Measurements from ENCODE around the gene ADAMTS17. TPM values are rescaled to one million over a fixed set of nuclear protein-coding genes. Genes with fewer than 3 reads are reported as not detected.

ADAMTS17 gene
- total RNA-seq, 1 donor from 2014 or later, result 0.99 TPM

GRCh38 chr15:100330629-100331215 lies 11.1 kb downstream of the ADAMTS17 start:
- no peaks in the 10 kb centered on the region for H3K9me3 ChIP-seq (replicated peaks)
- no peak overlapping the region for H3K27ac ChIP-seq (replicated peaks)

GRCh38 chr15:100330221-100330620 lies 11.6 kb downstream of the ADAMTS17 start:
- no peaks in the 10 kb centered on the region for H3K36me3 ChIP-seq
- no peak overlapping the region for H3K27ac ChIP-seq (replicated peaks)
- H3K4me3 ChIP-seq, result no peak overlapping the region
- no peak for DNase-seq
- peaks cover 10% of the 10 kb centered on the region for H3K27me3 ChIP-seq (ENCODE audit: low read depth)
- intact Hi-C loops (cut with micrococcal nuclease), result no loop called here
- TF ChIP-seq CTCF (IDR thresholded peaks at IDR 0.05; ENCODE audit: borderline replicate concordance), result no peak
- H3K9me3 ChIP-seq (replicated peaks), result no peaks in the 10 kb centered on the region
- H3K4me1 ChIP-seq, result no peaks in the 10 kb centered on the region

More at GRCh38 chr15:100330629-100331215, 11.1 kb downstream of the ADAMTS17 start:
- no peak for DNase-seq
- intact Hi-C loops (cut with micrococcal nuclease), result no loop called here
- H3K4me3 ChIP-seq, result no peak overlapping the region
- no peak for TF ChIP-seq CTCF (IDR thresholded peaks at IDR 0.05; ENCODE audit: borderline replicate concordance)
- H3K36me3 ChIP-seq, result no peaks in the 10 kb centered on the region
- peaks cover 10% of the 10 kb centered on the region for H3K27me3 ChIP-seq (ENCODE audit: low read depth)
- no peaks in the 10 kb centered on the region for H3K4me1 ChIP-seq

GRCh38 chr15:100328796-100329195 lies 13.0 kb downstream of the ADAMTS17 start:
- intact Hi-C loops (cut with micrococcal nuclease), result no loop called here
- H3K27ac ChIP-seq (replicated peaks), result no peak overlapping the region
- TF ChIP-seq CTCF (IDR thresholded peaks at IDR 0.05; ENCODE audit: borderline replicate concordance), result no peak
- no peaks in the 10 kb centered on the region for H3K4me1 ChIP-seq
- no peaks in the 10 kb centered on the region for H3K36me3 ChIP-seq
- H3K27me3 ChIP-seq (ENCODE audit: low read depth), result peaks cover 4% of the 10 kb centered on the region
- DNase-seq, result no peak
- H3K9me3 ChIP-seq (replicated peaks), result no peaks in the 10 kb centered on the region
- no peak overlapping the region for H3K4me3 ChIP-seq

- intact Hi-C loops (cut with micrococcal nuclease), result no loop called here
- no peak for TF ChIP-seq CTCF (IDR thresholded peaks at IDR 0.05; ENCODE audit: borderline replicate concordance)
- DNase-seq, result no peak
- Histone ChIP-seq H3K4me3 (no peak overlapping the region), H3K4me1 (no peaks in the 10 kb centered on the region), H3K9me3 (replicated peaks) (peaks cover 21% of the 10 kb centered on the region), H3K27me3 (ENCODE audit: low read depth) (no peaks in the 10 kb centered on the region), H3K27ac (replicated peaks) (no peak overlapping the region), H3K36me3 (no peaks in the 10 kb centered on the region)
Observed at GRCh38 chr15:100318880-100319279, 22.9 kb downstream of the ADAMTS17 start.

- peaks cover 23% of the 10 kb centered on the region for H3K9me3 ChIP-seq (replicated peaks)
- peaks cover 4% of the 10 kb centered on the region for H3K4me1 ChIP-seq
- H3K36me3 ChIP-seq, result no peaks in the 10 kb centered on the region
- peaks cover under 1% of the 10 kb centered on the region for H3K27me3 ChIP-seq (ENCODE audit: low read depth)
- no peak for TF ChIP-seq CTCF (IDR thresholded peaks at IDR 0.05; ENCODE audit: borderline replicate concordance)
- intact Hi-C loops (cut with micrococcal nuclease), result no loop called here
- H3K27ac ChIP-seq (replicated peaks), result no peak overlapping the region
- no peak overlapping the region for H3K4me3 ChIP-seq
- no peak for DNase-seq
Observed at GRCh38 chr15:100314809-100315400, 26.9 kb downstream of the ADAMTS17 start.
